HG03135 (cell line): ENCODE results near the gene P2RX1.
A peak's percentile ranks its signal among the peaks of the same experiment; 100 is the strongest.

Source experiments
- ATAC-seq: cut with Tn5 transposase; IDR thresholded peaks from one replicate; pipeline ENCODE4 v1.9.1; 2021; ENCODE audit warnings: mild to moderate bottlenecking, moderate library complexity; ENCODE audit not compliant: unreplicated experiment

P2RX1 gene

GRCh38 chr17:3889325-3890012 lies 26.8 kb downstream of the P2RX1 start:
- ATAC-seq = no peak

- ATAC-seq = no peak
These were observed 27.7 kb downstream of the P2RX1 start for GRCh38 chr17:3888343-3889171.

GRCh38 chr17:3887804-3888203 lies 28.5 kb downstream of the P2RX1 start:
- no peak for ATAC-seq

GRCh38 chr17:3887394-3887793 lies 28.9 kb downstream of the P2RX1 start:
- ATAC-seq = no peak

GRCh38 chr17:3886776-3887175 lies 29.5 kb downstream of the P2RX1 start:
- no peak for ATAC-seq

- no peak for ATAC-seq
These were observed 30.3 kb downstream of the P2RX1 start for GRCh38 chr17:3885970-3886369.

GRCh38 chr17:3885271-3885670 lies 31.0 kb downstream of the P2RX1 start:
- no peak for ATAC-seq

GRCh38 chr17:3884188-3884587 lies 32.1 kb downstream of the P2RX1 start:
- ATAC-seq = no peak

GRCh38 chr17:3882276-3882675 lies 34.0 kb downstream of the P2RX1 start:
- ATAC-seq = no peak

GRCh38 chr17:3880983-3881382 lies 35.3 kb downstream of the P2RX1 start:
- ATAC-seq = no peak

- ATAC-seq = no peak
These were observed 36.5 kb downstream of the P2RX1 start for GRCh38 chr17:3879591-3880417.

GRCh38 chr17:3879186-3879585 lies 37.1 kb downstream of the P2RX1 start:
- ATAC-seq = no peak

GRCh38 chr17:3877220-3877619 lies 39.0 kb downstream of the P2RX1 start:
- ATAC-seq = no peak

GRCh38 chr17:3875317-3875716 lies 40.9 kb downstream of the P2RX1 start:
- ATAC-seq = no peak

- no peak for ATAC-seq
These were observed 42.4 kb downstream of the P2RX1 start for GRCh38 chr17:3873862-3874261.

GRCh38 chr17:3870871-3871306 lies 45.4 kb downstream of the P2RX1 start:
- ATAC-seq = peak; percentile 62

GRCh38 chr17:3867606-3868005 lies 48.7 kb downstream of the P2RX1 start:
- no peak for ATAC-seq

- no peak for ATAC-seq
These were observed 49.2 kb downstream of the P2RX1 start for GRCh38 chr17:3867106-3867505.

- ATAC-seq = no peak
These were observed 50.0 kb downstream of the P2RX1 start for GRCh38 chr17:3866276-3866675.

GRCh38 chr17:3865176-3865575 lies 51.1 kb downstream of the P2RX1 start:
- ATAC-seq = no peak

GRCh38 chr17:3864534-3864933 lies 51.7 kb downstream of the P2RX1 start:
- no peak for ATAC-seq
